K562 (cell line): ENCODE data around the gene MFAP2. TPM values are rescaled to one million over a fixed set of nuclear protein-coding genes. Genes with fewer than 3 reads are reported as not detected.

ENCODE experiments used
- HLTF ChIP-seq: fragments of 450-650 bp; IDR thresholded peaks from 2 replicates; pipeline ENCODE4 v1.6.1; 2016
- MEF2A ChIP-seq: IDR thresholded peaks from 2 replicates; pipeline ENCODE4 v1.6.1; 2011; ENCODE audit warnings: low read depth, mild to moderate bottlenecking, low read length, moderate library complexity; ENCODE audit not compliant: control insufficient read depth
- POLR3G ChIP-seq: IDR thresholded peaks from 2 replicates; pipeline ENCODE4 v1.6.1; 2011; ENCODE audit not compliant: insufficient read length, insufficient replicate concordance; ENCODE audit errors: extremely low read depth
- PTTG1 ChIP-seq: fragments of 450-650 bp; IDR thresholded peaks from 2 replicates; pipeline ENCODE4 v1.6.1; 2016; ENCODE audit warnings: low read depth, mild to moderate bottlenecking, missing genetic modification characterization, missing compliant biosample characterization
- RBFOX2 ChIP-seq: fragments of 200-400 bp; formaldehyde crosslinking; IDR thresholded peaks from 2 replicates; pipeline ENCODE4 v1.6.1; 2017; ENCODE audit warnings: low read depth, mild to moderate bottlenecking, low read length, moderate library complexity
- RCOR1 ChIP-seq, 2 experiments: IDR thresholded peaks; 2 replicates each; pipeline ENCODE4 v1.6.1; 2012; ENCODE audit warnings: low read depth in 2 of 2, low read length in 2 of 2, borderline replicate concordance in 1 of 2, improper control_type of control experiment in 1 of 2
- SP2 ChIP-seq: IDR thresholded peaks from 2 replicates; pipeline ENCODE4 v1.6.1; 2011; ENCODE audit warnings: mild to moderate bottlenecking, low read depth, low read length, moderate library complexity; ENCODE audit not compliant: poor library complexity, severe bottlenecking; ENCODE audit errors: extremely low read depth
- TEAD2 ChIP-seq: fragments of 450-650 bp; IDR thresholded peaks from 2 replicates; pipeline ENCODE4 v1.6.1; 2016; ENCODE audit warnings: missing genetic modification characterization, control low read depth, missing compliant biosample characterization
- ZKSCAN8 ChIP-seq: fragments of 200-800 bp; sonication (Bioruptor generic); IDR thresholded peaks from 2 replicates; pipeline ENCODE4 v1.6.1; 2016; ENCODE audit warnings: missing genetic modification characterization, missing compliant biosample characterization
- polyA plus RNA-seq, 8 experiments: library from polyadenylated mRNA; depleted of rRNA in 4 of 8; stranded (reverse) in 5 of 8; unstranded in 3 of 8; fragments of >200 nt; fragmentation: Nextera tagmentation in 2 of 8; fragmentation: Illumina TruSeq in 1 of 8; extraction: Ambion mirVana in 2 of 8; extraction: Trizol in 1 of 8; gene quantifications; 2 replicates each; pipeline versions ENCODE4 v1.2.1 to v1.2.3, GENCODE V29; 2011 to 2014; ENCODE audit warnings: inconsistent platforms in 1 of 8, missing spikeins in 1 of 8
- total RNA-seq, 7 experiments: library from RNA; depleted of rRNA in 6 of 7; stranded (reverse); fragments of >200 nt in 6 of 7; fragmentation: Illumina TruSeq in 2 of 7; extraction: Trizol in 2 of 7; gene quantifications; 2 replicates each; pipeline versions ENCODE4 v1.2.1 to v1.2.3, GENCODE V29; 2011 to 2021; ENCODE audit warnings: low replicate concordance in 1 of 7
- TF ChIP-seq, protein P1 (sequence below), 2 experiments: fragments of 450-650 bp in 1 of 2; IDR thresholded peaks; 2 replicates each; pipeline ENCODE4 v1.6.1; 2011 to 2017; ENCODE audit warnings: low read depth in 2 of 2, antibody characterized with exemption in 1 of 2, borderline replicate concordance in 1 of 2, low read length in 1 of 2, mild to moderate bottlenecking in 1 of 2, mixed read lengths in 1 of 2; ENCODE audit not compliant: control insufficient read depth in 1 of 2
- TF ChIP-seq, protein P2 (sequence below), 2 experiments: fragments of 450-650 bp; conservative IDR thresholded peaks; 2 replicates each; pipeline ENCODE4 v1.6.1; 2017; ENCODE audit warnings: mild to moderate bottlenecking in 2 of 2, moderate library complexity in 2 of 2
- TF ChIP-seq, protein P3 (sequence below), 3 experiments: fragments of 200-800 bp in 1 of 3; fragments of 250-450 bp in 1 of 3; fragments of 450-650 bp in 1 of 3; sonication (Bioruptor Pico) in 1 of 3; sonication (Bioruptor generic) in 1 of 3; formaldehyde crosslinking in 1 of 3; IDR thresholded peaks; 2 replicates each; pipeline versions ENCODE4 v1.6.1 to v1.8.0; 2016 to 2022; ENCODE audit warnings: mild to moderate bottlenecking in 2 of 3, missing genetic modification characterization in 2 of 3, missing compliant biosample characterization in 1 of 3, moderate library complexity in 1 of 3
- TF ChIP-seq, protein P4 (sequence below): fragments of 250-450 bp; sonication (Bioruptor Pico); IDR thresholded peaks from 2 replicates; pipeline ENCODE4 v1.4.0; 2020; ENCODE audit warnings: mild to moderate bottlenecking, moderate library complexity
- TF ChIP-seq, protein P5 (sequence below): fragments of 250-450 bp; sonication (Bioruptor Pico); IDR thresholded peaks from 2 replicates; pipeline ENCODE4 v1.6.1; 2021; ENCODE audit warnings: mild to moderate bottlenecking

MFAP2 gene
- total and polyA plus RNA-seq, 9 of the 15 experiments (the other 6 are each of a cell fraction or from before 2014, with no cell fraction given): not detected

DNA sequence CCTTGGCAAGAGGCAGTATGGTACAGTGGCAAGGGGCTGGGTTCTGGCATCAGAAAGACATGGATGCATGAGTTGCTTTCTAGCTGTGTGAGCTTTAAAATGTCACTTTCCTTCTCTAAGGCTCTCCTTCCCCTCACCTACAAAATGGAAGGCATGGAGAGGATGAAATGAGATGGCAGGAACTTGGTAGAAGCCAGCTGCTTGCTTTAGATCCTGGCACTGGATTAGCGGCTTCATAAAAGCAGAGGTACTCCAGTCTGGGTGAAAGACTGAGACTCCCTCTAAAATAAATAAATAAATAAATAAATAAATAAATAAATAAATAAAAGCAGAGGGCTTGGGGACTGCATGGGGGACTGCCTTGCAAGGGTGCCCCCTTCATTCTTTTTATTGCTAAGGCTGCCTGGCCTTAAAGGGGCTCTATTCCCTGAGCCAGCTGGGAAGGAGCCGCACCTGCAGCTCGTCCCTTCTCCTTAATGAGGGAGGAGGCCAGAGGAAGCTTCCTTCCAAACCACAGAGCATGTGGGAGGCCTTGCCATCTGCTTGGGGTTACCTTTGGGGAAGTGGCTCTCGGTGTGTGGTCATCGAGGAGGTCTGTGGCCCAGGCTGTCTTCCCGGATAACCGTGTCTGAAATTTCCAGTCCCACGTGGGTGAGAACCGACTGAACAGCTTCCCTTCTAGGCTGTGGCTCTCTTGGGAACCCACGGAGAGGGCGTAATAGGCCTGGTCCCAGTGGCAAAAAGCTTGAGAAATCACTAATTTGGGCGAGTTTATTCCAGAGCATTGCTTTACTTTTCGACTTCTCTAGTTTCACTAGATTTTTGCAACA lies 33.3 kb upstream of the MFAP2 start (continued):
- TF ChIP-seq, protein P1, sequence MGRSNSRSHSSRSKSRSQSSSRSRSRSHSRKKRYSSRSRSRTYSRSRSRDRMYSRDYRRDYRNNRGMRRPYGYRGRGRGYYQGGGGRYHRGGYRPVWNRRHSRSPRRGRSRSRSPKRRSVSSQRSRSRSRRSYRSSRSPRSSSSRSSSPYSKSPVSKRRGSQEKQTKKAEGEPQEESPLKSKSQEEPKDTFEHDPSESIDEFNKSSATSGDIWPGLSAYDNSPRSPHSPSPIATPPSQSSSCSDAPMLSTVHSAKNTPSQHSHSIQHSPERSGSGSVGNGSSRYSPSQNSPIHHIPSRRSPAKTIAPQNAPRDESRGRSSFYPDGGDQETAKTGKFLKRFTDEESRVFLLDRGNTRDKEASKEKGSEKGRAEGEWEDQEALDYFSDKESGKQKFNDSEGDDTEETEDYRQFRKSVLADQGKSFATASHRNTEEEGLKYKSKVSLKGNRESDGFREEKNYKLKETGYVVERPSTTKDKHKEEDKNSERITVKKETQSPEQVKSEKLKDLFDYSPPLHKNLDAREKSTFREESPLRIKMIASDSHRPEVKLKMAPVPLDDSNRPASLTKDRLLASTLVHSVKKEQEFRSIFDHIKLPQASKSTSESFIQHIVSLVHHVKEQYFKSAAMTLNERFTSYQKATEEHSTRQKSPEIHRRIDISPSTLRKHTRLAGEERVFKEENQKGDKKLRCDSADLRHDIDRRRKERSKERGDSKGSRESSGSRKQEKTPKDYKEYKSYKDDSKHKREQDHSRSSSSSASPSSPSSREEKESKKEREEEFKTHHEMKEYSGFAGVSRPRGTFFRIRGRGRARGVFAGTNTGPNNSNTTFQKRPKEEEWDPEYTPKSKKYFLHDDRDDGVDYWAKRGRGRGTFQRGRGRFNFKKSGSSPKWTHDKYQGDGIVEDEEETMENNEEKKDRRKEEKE (IDR thresholded peaks at IDR 0.05; ENCODE audit: borderline replicate concordance in 1 of 2, control insufficient read depth in 1 of 2, low read depth in 2 of 2, low read length in 1 of 2): no peak
- TF ChIP-seq MEF2A (no peak), PTTG1 (no peak), ZKSCAN8 (no peak), RBFOX2 (no peak), TEAD2 (tag) (no peak), POLR3G (no peak), RCOR1 (IDR thresholded peaks at IDR 0.05; ENCODE audit: borderline replicate concordance in 1 of 2, low read depth in 2 of 2, low read length in 2 of 2) (0 out of 4 replicates have a peak, but pooled peaks of 1 of the 2 experiments have one; percentile 28), HLTF (no peak), SP2 (no peak)
- TF ChIP-seq, protein P2, sequence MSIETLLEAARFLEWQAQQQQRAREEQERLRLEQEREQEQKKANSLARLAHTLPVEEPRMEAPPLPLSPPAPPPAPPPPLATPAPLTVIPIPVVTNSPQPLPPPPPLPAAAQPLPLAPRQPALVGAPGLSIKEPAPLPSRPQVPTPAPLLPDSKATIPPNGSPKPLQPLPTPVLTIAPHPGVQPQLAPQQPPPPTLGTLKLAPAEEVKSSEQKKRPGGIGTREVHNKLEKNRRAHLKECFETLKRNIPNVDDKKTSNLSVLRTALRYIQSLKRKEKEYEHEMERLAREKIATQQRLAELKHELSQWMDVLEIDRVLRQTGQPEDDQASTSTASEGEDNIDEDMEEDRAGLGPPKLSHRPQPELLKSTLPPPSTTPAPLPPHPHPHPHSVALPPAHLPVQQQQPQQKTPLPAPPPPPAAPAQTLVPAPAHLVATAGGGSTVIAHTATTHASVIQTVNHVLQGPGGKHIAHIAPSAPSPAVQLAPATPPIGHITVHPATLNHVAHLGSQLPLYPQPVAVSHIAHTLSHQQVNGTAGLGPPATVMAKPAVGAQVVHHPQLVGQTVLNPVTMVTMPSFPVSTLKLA (conservative IDR thresholded peaks at IDR 0.05): no peak
- TF ChIP-seq, protein P3, sequence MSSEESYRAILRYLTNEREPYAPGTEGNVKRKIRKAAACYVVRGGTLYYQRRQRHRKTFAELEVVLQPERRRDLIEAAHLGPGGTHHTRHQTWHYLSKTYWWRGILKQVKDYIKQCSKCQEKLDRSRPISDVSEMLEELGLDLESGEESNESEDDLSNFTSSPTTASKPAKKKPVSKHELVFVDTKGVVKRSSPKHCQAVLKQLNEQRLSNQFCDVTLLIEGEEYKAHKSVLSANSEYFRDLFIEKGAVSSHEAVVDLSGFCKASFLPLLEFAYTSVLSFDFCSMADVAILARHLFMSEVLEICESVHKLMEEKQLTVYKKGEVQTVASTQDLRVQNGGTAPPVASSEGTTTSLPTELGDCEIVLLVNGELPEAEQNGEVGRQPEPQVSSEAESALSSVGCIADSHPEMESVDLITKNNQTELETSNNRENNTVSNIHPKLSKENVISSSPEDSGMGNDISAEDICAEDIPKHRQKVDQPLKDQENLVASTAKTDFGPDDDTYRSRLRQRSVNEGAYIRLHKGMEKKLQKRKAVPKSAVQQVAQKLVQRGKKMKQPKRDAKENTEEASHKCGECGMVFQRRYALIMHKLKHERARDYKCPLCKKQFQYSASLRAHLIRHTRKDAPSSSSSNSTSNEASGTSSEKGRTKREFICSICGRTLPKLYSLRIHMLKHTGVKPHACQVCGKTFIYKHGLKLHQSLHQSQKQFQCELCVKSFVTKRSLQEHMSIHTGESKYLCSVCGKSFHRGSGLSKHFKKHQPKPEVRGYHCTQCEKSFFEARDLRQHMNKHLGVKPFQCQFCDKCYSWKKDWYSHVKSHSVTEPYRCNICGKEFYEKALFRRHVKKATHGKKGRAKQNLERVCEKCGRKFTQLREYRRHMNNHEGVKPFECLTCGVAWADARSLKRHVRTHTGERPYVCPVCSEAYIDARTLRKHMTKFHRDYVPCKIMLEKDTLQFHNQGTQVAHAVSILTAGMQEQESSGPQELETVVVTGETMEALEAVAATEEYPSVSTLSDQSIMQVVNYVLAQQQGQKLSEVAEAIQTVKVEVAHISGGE (CRISPR knock-in tag; IDR thresholded peaks at IDR 0.05): no peak
- TF ChIP-seq, protein P4, sequence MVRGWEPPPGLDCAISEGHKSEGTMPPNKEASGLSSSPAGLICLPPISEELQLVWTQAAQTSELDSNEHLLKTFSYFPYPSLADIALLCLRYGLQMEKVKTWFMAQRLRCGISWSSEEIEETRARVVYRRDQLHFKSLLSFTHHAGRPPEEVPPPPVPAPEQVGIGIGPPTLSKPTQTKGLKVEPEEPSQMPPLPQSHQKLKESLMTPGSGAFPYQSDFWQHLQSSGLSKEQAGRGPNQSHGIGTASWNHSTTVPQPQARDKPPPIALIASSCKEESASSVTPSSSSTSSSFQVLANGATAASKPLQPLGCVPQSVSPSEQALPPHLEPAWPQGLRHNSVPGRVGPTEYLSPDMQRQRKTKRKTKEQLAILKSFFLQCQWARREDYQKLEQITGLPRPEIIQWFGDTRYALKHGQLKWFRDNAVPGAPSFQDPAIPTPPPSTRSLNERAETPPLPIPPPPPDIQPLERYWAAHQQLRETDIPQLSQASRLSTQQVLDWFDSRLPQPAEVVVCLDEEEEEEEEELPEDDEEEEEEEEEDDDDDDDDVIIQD (CRISPR knock-in tag): no peak
- TF ChIP-seq, protein P5, sequence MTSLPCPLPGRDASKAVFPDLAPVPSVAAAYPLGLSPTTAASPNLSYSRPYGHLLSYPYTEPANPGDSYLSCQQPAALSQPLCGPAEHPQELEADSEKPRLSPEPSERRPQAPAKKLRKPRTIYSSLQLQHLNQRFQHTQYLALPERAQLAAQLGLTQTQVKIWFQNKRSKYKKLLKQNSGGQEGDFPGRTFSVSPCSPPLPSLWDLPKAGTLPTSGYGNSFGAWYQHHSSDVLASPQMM (CRISPR knock-in tag): no peak
